ENCODE measurements around the gene ADGRE2. TPM values are rescaled to one million over a fixed set of nuclear protein-coding genes. Genes with fewer than 3 reads are reported as not detected.

ADGRE2 gene
- total and polyA plus RNA-seq, 2 donors (not counting 3 experiments of a cell fraction or from before 2014, with no cell fraction given): not detected

DNA sequence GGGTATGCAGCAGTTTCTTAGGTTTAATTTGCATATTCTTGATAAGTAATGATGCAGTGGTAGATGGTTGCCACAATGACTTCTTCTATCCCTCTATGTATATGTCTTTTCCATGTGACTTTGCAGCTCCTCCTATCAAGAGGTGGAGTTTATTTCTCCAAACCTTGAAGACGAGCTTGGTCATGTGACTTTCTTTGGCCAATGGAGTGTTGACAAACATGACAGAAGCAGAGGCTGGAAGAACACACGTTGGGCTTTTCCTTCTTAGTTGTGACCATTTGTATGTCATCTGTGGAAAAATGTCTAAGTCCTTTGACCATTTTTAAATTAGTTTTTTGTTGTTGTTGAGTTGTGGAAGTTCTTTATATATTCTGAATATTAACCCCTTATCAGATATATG is 56.2 kb downstream of the ADGRE2 start:
- POLR2A ChIA-PET: no interaction called here
- no peaks in the 10 kb centered on the region for H3K79me2 ChIP-seq (ENCODE audit: control insufficient read depth, insufficient read depth, low read length)
- FAIRE-seq: no peak

More for the DNA sequence above, 56.2 kb downstream of the ADGRE2 start:
- dilution Hi-C loops (cut with MboI; ENCODE audit: extremely low pct_ligation_motif_present, low sequenced_read_pairs): no loop called here
- Histone ChIP-seq H3K9me1 (replicated peaks; ENCODE audit: control insufficient read depth, extremely low read depth, insufficient read depth, low read length) (no peaks in the 10 kb centered on the region), H3K4me1 (ENCODE audit: control insufficient read depth, extremely low read depth, insufficient read depth, low read length) (no peaks in the 10 kb centered on the region), H3K9ac (replicated peaks; ENCODE audit: extremely low read depth, insufficient read depth, low read length) (no peak overlapping the region), H3K4me3 (replicated peaks in 1 of 3; ENCODE audit: insufficient read depth in 1 of 3, low read depth in 1 of 3, low read length in 3 of 3) (no peak overlapping the region), H3K36me3 (ENCODE audit: control insufficient read depth in 2 of 2, extremely low read depth in 1 of 2, insufficient read depth in 2 of 2, low read length in 2 of 2) (peaks cover 7 to 11% of the 10 kb centered on the region in 2 experiments), H2AFZ (ENCODE audit: low read depth, low read length) (no peak overlapping the region), H3K4me2 (ENCODE audit: insufficient read depth, low read length) (no peak overlapping the region), H3K9me3 (replicated peaks; ENCODE audit: control insufficient read depth, insufficient read depth, low read length) (peaks cover 20% of the 10 kb centered on the region), H3K27ac (ENCODE audit: insufficient read depth, low read depth, low read length) (no peak overlapping the region), H3K27me3 (ENCODE audit: control insufficient read depth in 2 of 2, insufficient read depth in 2 of 2, low read length in 2 of 2) (no peaks in the 10 kb centered on the region), H4K20me1 (replicated peaks; ENCODE audit: control insufficient read depth, extremely low read depth, insufficient read depth, low read length) (no peaks in the 10 kb centered on the region)
- BruUV-seq (replicated peaks): no TSS peak
- no peak for TF ChIP-seq FOS (IDR thresholded peaks at IDR 0.05; ENCODE audit: borderline replicate concordance, insufficient read depth, low read length)
- no peak for TF ChIP-seq EZH2 (IDR thresholded peaks at IDR 0.05; ENCODE audit: borderline replicate concordance, low read depth, low read length, severe bottlenecking)
- no peak for TF ChIP-seq JUN (IDR thresholded peaks at IDR 0.05; ENCODE audit: borderline replicate concordance, insufficient read depth, insufficient read length, low read depth)
- TF ChIP-seq GATA2 (IDR thresholded peaks at IDR 0.05; ENCODE audit: insufficient read depth, insufficient read length, low read depth, low read length): no peak
- no peak for TF ChIP-seq POLR2AphosphoS5 (IDR thresholded peaks at IDR 0.05; ENCODE audit: insufficient read depth, low read depth, low read length)
- TF ChIP-seq POLR2A (IDR thresholded peaks at IDR 0.05; ENCODE audit: low read depth, low read length): no peak
- TF ChIP-seq MYC (IDR thresholded peaks at IDR 0.05; ENCODE audit: low read depth, low read length): no peak
- TF ChIP-seq, protein P1, sequence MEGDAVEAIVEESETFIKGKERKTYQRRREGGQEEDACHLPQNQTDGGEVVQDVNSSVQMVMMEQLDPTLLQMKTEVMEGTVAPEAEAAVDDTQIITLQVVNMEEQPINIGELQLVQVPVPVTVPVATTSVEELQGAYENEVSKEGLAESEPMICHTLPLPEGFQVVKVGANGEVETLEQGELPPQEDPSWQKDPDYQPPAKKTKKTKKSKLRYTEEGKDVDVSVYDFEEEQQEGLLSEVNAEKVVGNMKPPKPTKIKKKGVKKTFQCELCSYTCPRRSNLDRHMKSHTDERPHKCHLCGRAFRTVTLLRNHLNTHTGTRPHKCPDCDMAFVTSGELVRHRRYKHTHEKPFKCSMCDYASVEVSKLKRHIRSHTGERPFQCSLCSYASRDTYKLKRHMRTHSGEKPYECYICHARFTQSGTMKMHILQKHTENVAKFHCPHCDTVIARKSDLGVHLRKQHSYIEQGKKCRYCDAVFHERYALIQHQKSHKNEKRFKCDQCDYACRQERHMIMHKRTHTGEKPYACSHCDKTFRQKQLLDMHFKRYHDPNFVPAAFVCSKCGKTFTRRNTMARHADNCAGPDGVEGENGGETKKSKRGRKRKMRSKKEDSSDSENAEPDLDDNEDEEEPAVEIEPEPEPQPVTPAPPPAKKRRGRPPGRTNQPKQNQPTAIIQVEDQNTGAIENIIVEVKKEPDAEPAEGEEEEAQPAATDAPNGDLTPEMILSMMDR (IDR thresholded peaks at IDR 0.05; ENCODE audit: extremely low read depth in 1 of 2, insufficient read depth in 1 of 2, low read depth in 1 of 2, low read length in 2 of 2): no peak
- no peak for TF ChIP-seq MAX (IDR thresholded peaks at IDR 0.05; ENCODE audit: insufficient read depth, insufficient read length)
- CTCF ChIA-PET: no interaction called here
- DNase-seq (ENCODE audit: low read depth, low spot score): no peak
- intact Hi-C loops (cut with micrococcal nuclease): no loop called here

Data from endothelial cell of umbilical vein (primary cell).